MG63 (cell line): ENCODE results near the gene RAD1. TPM values are rescaled to one million over a fixed set of nuclear protein-coding genes. Genes with fewer than 3 reads are reported as not detected.

Experiments
- DNase-seq: peaks from one replicate; pipeline ENCODE4 v3.0.0-alpha.2; 2020
- H3K27me3 ChIP-seq: fragments of 250-450 bp; sonication (Bioruptor Pico); 2 replicates; pipeline ENCODE4 v1.5.1; 2020; ENCODE audit warnings: mild to moderate bottlenecking, moderate library complexity
- H3K36me3 ChIP-seq: fragments of 250-450 bp; sonication (Bioruptor Pico); 2 replicates; pipeline ENCODE4 v1.5.1; 2020; ENCODE audit warnings: mild to moderate bottlenecking, moderate library complexity
- H3K4me3 ChIP-seq: fragments of 250-450 bp; sonication (Bioruptor Pico); 2 replicates; pipeline ENCODE4 v1.5.1; 2020; ENCODE audit warnings: mild to moderate bottlenecking, moderate library complexity
- H3K9me3 ChIP-seq: fragments of 250-450 bp; sonication (Bioruptor Pico); 2 replicates; pipeline ENCODE4 v1.5.1; 2020; ENCODE audit warnings: mild to moderate bottlenecking, moderate library complexity
- total RNA-seq: library from RNA; depleted of rRNA; stranded (reverse); fragments of >200 nt; shearing (Covaris generic); gene quantifications from 2 replicates; pipeline ENCODE4 v1.2.3, GENCODE V29; 2014; ENCODE audit warnings: low replicate concordance

The RAD1 gene
- total RNA-seq, 1 experiment from 2014 or later = 36.2 TPM

DNA sequence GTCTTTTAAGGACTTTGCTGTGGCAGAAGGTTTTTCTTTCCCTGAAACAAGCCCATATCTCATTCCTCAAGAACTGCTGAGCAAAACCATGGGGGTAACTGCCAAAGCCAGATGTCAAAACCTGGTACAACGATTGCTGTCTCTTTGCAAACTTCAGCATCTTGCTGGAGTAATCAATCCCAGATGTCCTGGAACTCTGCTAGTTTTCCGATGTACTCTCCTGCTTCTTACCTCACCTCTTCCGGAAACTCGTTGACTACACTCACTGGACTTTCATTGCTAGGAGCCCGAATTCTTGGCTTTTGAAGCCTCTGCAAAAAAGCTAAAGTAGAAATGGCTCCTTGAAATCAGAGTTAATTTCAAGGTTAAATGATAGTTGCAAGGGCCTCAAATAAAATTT, 23.3 kb downstream of the RAD1 start:
- Histone ChIP-seq H3K36me3 (no peaks in the 10 kb centered on the region), H3K27me3 (no peaks in the 10 kb centered on the region), H3K9me3 (no peaks in the 10 kb centered on the region), H3K4me3 (no peak overlapping the region)
- no peak for DNase-seq

DNA sequence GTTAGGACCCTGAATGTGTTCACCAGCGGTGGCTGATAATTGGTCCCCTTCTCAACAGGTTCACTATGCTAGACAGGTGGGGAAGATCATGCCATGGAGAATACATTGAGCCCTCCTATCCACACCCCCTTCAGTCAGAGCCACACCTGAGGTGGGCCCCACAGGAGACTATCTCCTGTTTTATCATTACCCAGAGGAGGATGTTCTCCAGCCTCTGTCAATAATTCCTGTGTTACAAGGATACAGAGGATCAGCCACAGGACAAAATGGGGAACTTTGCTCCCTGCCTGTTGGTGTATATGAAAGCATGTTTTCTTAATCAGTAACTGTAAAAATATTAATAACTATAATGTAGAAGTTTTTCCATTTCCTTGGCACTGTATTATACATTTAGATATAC, 25.9 kb downstream of the RAD1 start:
- Histone ChIP-seq H3K36me3 (no peaks in the 10 kb centered on the region), H3K27me3 (no peaks in the 10 kb centered on the region), H3K4me3 (no peak overlapping the region), H3K9me3 (no peaks in the 10 kb centered on the region)
- DNase-seq = no peak

DNA sequence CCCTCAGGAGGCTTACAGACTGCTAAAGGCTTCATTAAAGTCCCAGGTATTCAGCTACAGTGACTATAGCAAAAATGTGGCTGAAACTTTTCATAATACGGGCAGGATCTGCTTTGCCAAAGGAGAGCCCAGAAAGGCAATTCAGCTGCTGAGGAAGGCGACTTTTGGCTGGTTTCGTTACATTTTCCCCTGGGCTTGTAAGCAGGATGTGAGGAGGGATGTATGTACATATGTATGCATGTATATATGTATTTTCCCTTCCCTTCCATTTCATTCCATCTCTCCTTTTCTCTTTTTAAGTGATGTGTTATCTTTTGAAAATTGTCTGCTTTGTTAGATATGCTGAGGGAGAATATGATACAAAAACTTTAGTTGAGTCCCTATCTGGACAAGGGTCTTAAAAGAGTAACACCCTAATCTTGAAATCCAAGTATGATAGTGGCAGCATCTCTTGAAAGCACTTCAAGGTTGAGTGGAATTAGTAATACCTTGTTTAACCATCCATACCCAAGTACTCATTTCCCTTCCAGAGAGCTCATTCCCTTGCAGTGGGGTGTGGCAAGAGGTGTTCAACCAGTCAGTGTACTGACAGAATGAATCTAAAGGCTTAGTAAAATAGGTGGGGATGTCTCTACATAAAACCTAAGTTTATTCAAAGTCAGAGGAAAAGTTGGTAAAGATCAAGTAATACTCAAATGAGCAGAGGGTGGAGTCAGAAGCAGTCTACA, 28.7 kb downstream of the RAD1 start:
- Histone ChIP-seq H3K27me3 (no peaks in the 10 kb centered on the region), H3K9me3 (no peaks in the 10 kb centered on the region), H3K4me3 (no peak overlapping the region), H3K36me3 (no peaks in the 10 kb centered on the region)
- no peak for DNase-seq

DNA sequence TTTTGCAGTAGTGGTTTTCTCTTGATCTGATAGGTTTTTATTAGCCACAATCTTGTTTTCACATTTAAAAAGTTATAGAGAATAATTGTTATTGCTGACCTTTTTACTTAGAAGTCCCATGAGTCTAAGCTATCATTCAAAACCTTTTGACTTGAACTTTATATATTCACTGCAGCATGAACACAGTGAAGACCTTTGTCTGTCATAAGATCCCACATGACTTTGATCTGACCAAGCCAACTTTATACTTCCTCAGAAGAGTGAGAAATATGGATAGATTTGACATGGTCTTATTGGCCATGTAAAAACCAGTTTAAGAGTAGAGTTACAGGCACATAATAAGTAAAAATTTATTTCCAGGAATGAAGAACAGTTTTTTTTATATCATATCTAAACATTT, 34.1 kb downstream of the RAD1 start:
- H3K9me3 ChIP-seq = 0 out of 2 replicates have a peak, but pooled peaks cover 5% of the 10 kb centered on the region
- H3K36me3 ChIP-seq = no peaks in the 10 kb centered on the region
- H3K4me3 ChIP-seq = no peak overlapping the region
- DNase-seq = no peak
- H3K27me3 ChIP-seq = no peaks in the 10 kb centered on the region

DNA sequence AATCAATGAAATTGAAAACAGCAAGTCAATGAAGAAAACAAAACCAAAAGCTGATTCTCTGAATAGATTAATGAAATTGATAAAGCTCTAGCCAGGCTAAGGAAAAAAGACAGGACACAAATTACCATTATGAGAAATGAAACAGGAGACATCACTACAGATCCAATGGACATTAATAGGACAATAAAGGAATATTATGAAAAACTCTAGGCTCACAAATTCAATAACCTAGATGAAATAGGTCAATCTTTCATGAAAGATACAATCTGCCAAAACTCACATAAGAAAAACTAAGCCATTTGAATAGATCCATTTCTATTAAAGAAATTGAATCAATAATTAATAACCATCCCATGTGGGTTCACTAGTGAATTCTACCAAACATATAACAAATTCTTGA, 39.0 kb downstream of the RAD1 start:
- no peaks in the 10 kb centered on the region for H3K27me3 ChIP-seq
- no peak for DNase-seq
- H3K9me3 ChIP-seq = peaks cover 9% of the 10 kb centered on the region; the same call in 1 of the 2 replicates
- H3K4me3 ChIP-seq = no peak overlapping the region
- no peaks in the 10 kb centered on the region for H3K36me3 ChIP-seq

DNA sequence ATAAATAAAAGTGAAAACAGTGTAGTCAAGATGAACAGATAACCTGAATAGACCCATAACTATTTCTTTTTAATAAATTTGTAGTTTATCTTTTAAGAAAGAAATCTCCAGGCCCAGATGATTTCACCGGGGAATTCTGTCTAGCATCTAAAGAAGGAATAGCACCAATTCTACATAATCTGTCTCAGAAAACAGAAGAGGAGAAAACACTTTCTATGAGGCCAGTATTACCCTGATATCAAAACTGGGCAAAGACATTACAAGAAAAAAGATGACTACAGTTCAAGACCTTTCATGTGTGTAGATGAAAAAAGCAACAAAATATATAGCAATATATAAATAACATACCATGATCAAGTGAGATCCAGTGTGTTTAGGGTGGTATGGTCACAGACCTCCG, 44.9 kb downstream of the RAD1 start:
- H3K9me3 ChIP-seq = no peaks in the 10 kb centered on the region; the same call in 1 of the 2 replicates
- H3K4me3 ChIP-seq = no peak overlapping the region
- DNase-seq = no peak
- H3K36me3 ChIP-seq = no peaks in the 10 kb centered on the region
- no peaks in the 10 kb centered on the region for H3K27me3 ChIP-seq

DNA sequence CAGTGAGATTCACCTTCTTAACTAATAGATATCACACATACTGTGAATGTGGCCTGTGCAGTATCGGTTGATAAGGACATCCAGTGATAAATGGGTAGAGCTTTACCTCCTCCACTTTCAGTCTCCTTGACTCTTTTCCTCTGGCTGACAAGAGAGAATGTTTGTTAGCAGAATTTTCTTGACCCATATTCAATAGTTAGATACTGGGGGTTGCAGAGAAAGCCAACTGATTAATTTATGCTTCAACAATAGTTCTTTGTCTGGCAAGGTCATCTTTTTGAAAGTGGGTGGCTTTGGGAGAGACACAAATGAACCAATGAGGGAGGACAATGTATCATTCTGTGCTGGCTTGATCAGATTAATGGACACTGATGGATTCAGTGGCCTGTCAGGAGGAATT, 46.0 kb downstream of the RAD1 start:
- Histone ChIP-seq H3K27me3 (no peaks in the 10 kb centered on the region), H3K36me3 (no peaks in the 10 kb centered on the region), H3K9me3 (no peaks in the 10 kb centered on the region), H3K4me3 (no peak overlapping the region)
- DNase-seq = no peak

DNA sequence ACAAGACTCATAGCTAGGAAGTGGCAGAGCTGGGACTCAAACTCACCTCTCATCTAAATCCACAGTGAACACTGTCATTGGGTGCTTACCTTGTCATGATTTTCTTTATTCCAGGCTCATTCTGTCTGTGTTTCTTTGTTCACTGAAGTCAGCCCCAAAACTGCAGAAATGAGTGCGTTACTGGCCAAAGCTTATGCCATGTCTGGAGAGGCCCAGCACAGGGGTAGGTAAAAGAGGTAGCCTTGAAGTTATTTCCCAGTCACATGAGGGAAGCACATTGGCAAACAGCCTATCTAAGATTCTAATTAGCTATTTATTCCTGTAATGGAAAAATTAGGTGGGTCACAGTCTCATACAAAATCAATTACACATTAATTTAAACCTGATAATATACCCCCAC, 46.5 kb downstream of the RAD1 start:
- Histone ChIP-seq H3K4me3 (no peak overlapping the region), H3K36me3 (no peaks in the 10 kb centered on the region), H3K9me3 (no peaks in the 10 kb centered on the region), H3K27me3 (no peaks in the 10 kb centered on the region)
- DNase-seq = no peak

DNA sequence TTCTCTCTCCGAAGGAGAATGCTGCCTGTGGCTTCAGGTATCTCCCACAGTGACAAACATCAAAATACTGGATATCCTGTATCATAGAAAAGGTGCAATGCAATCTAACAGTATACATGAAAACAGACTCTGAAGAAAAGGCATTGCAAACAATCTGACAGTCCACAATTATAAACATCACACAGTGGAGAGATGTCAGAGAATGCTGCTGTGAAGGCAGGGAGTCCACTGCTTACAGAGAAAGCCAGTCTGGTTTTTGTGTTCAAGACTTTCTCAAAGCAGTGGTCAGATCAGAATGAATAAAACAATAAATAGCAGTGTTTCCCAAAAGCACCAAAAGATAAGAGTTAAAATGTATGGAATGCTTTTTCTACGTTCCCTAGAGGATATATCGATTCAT, 47.6 kb downstream of the RAD1 start:
- Histone ChIP-seq H3K36me3 (no peaks in the 10 kb centered on the region), H3K4me3 (no peak overlapping the region), H3K9me3 (no peaks in the 10 kb centered on the region), H3K27me3 (no peaks in the 10 kb centered on the region)
- DNase-seq = no peak

DNA sequence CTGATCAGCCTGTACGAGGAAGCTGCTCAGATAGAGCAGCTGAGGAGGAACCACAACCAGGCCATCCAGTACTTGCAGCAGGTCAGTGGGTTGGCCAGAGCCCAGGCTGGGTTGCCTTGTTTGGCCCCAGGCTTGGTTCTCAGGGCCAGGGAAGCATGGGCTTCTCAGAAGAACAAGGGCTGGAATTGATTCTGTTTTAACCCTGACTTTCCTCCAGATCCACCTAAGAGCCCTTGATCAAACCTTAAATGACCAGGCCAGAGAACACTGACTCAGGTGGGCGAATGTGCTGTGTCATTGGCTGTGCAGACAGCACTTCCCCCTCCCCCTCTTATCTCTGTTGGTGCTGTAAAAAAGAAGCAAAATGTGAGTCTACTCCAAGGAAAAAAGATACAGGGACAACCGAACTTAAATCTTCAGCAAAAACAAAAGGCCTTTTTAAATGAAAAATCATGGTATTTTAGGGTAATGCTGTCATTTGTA, 48.3 kb downstream of the RAD1 start:
- H3K36me3 ChIP-seq = no peaks in the 10 kb centered on the region
- DNase-seq = no peak
- no peaks in the 10 kb centered on the region for H3K9me3 ChIP-seq
- no peak overlapping the region for H3K4me3 ChIP-seq
- no peaks in the 10 kb centered on the region for H3K27me3 ChIP-seq

DNA sequence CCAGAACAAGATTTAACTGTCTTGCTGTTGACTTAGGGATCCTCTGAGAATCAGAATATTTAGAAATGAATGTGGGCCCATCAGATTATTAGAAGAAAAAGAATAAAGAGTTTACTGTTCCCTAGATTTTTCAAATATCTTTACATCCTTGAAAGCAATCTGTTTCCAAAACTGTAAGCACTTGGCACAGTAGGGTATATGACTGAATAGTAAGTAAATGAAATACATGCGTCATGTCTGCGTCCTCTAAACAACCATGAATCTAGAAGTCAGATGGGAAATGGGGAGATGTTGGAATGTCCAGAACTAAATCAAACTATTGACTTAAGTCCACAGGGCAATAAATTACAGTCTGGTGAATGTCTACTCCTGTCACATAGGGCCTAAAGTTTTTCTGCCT, 50.2 kb downstream of the RAD1 start:
- Histone ChIP-seq H3K9me3 (no peaks in the 10 kb centered on the region), H3K36me3 (no peaks in the 10 kb centered on the region), H3K27me3 (no peaks in the 10 kb centered on the region), H3K4me3 (no peak overlapping the region)
- no peak for DNase-seq

DNA sequence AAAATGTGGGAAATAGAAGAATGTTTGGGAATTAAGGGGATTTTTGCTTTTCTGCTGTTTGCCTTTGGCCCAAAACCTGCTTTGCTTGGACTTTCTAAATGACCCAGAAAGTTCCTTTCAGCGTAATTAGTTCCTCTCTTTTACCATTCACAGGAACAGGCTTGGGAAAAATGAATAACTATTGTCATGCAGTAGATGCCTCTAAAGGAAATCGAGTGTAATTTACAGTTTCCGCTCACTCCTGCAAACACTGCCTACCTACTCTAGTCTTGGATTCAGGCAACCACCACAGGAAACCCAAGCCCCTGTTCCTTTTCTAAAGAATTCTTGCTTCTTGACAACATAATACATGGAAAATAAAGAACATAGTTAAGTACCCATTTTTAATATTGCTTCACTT, 51.4 kb downstream of the RAD1 start:
- no peaks in the 10 kb centered on the region for H3K36me3 ChIP-seq
- no peaks in the 10 kb centered on the region for H3K27me3 ChIP-seq

DNA sequence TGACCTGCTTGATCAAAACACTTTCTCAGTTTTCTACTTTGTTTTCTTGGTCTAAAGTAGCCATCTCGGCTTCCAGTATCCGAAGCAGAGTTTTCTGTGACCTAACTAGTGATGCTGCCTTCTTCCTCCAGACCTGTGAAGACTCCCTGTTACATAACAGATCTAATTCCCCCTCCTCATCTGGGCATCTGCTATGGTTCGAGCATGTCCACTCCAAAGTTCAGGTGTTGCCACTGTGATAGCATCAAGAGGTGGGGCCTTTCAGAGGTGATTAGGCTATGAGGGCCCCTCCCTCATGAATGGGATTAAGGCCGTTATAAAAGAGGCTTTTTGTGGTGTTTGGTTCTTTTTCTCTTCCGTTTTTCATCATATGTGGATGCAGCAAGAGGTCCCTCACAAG, 56.1 kb downstream of the RAD1 start:
- H3K36me3 ChIP-seq = no peaks in the 10 kb centered on the region
- no peak for DNase-seq
- 0 out of 2 replicates have a peak, but pooled peaks cover 2% of the 10 kb centered on the region for H3K9me3 ChIP-seq
- no peak overlapping the region for H3K4me3 ChIP-seq
- no peaks in the 10 kb centered on the region for H3K27me3 ChIP-seq

More for the DNA sequence above, 51.4 kb downstream of the RAD1 start:
- no peak for DNase-seq
- no peak overlapping the region for H3K4me3 ChIP-seq
- H3K9me3 ChIP-seq = no peaks in the 10 kb centered on the region

DNA sequence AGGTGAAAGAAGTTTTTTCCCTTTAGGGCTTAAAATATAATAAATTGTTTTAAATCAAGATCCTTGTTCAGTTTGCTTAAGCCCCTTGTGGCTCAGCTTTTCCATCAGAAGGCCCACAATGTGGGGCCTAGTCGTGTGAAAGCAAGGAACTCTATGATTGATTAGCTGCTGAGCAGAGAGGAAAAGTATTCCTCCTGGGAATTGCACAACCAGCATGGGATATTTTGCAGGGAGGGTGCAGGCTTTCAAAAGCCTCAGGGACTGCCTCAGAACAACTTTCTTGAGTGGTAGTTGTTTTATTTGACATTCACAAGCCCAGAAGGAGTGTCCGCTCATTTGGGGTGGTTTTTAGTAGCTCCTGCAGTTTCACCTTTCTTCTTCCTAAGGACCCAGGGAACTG, 56.5 kb downstream of the RAD1 start:
- no peaks in the 10 kb centered on the region for H3K27me3 ChIP-seq
- no peak for DNase-seq
- H3K9me3 ChIP-seq = 0 out of 2 replicates have a peak, but pooled peaks cover 2% of the 10 kb centered on the region
- H3K36me3 ChIP-seq = no peaks in the 10 kb centered on the region
- H3K4me3 ChIP-seq = no peak overlapping the region

DNA sequence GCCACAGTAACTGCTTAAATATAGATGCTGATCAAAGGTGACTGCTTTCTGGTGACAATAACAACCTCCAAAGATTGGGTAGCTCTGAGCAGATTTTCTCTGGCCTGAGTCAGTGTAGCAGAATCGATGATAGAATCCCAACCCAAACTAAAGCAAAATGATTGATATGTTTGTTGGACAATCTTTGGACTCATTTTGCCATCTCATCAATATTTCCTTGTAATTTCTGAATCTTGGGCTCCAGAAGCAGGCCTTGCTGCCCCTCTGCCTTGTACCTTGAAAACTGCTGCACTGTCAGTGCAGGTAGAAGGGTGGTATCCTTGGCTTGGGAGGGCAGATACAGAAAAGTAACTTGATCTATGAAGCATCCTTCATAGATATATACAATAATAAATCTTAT, 57.4 kb downstream of the RAD1 start:
- Histone ChIP-seq H3K4me3 (no peak overlapping the region), H3K9me3 (0 out of 2 replicates have a peak, but pooled peaks cover 2% of the 10 kb centered on the region), H3K36me3 (no peaks in the 10 kb centered on the region), H3K27me3 (no peaks in the 10 kb centered on the region)
- no peak for DNase-seq

DNA sequence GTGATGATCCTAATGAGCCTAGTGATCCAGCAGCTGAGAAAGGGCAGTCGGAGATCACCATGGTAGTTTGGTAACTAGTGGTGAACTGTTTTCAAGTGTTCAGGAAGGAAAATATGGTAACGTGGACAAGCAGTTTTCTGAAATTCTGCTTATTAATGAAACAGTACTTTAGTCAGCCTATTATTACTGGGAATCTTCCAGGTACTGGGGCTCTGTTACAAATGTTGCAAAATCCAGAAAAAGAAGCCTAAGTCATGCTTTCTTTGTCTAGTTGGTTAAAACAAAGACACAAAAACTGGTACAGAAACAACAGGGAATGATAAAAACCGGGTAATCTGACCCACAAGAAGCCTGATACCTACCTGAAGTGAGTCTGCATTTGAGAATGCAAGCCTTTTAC, 58.1 kb downstream of the RAD1 start:
- H3K4me3 ChIP-seq = no peak overlapping the region
- H3K27me3 ChIP-seq = no peaks in the 10 kb centered on the region
- H3K9me3 ChIP-seq = 0 out of 2 replicates have a peak, but pooled peaks cover 2% of the 10 kb centered on the region
- no peak for DNase-seq
- no peaks in the 10 kb centered on the region for H3K36me3 ChIP-seq
